Stomach (tissue), 9 donors: Measurements from ENCODE around the gene ANKRD42. TPM values are rescaled to one million over a fixed set of nuclear protein-coding genes. Genes with fewer than 3 reads are reported as not detected.

Experiments
- DNase-seq, 2 donors: peaks; one replicate each; pipeline versions ENCODE4 v3.0.0 to v3.0.0-alpha.2; 2013 to 2019
- H3K27ac ChIP-seq, 5 donors: fragments of 200-600 bp in 4 of 5; sonication (generic) in 4 of 5; one replicate each; pipeline ENCODE4 v1.5.1; 2013 to 2019; ENCODE audit warnings: mild to moderate bottlenecking in 1 of 5, moderate library complexity in 1 of 5
- H3K27me3 ChIP-seq, 3 donors: fragments of 200-600 bp; sonication (generic); one replicate each; pipeline ENCODE4 v1.5.1; 2017 to 2019; ENCODE audit warnings: mixed run types in 1 of 3
- H3K36me3 ChIP-seq, 4 donors: fragments of 200-600 bp; sonication (generic); 1 replicate in 3 of 4; 2 replicates in 1 of 4; pipeline ENCODE4 v1.5.1; 2016 to 2019
- H3K4me1 ChIP-seq, 4 donors: fragments of 200-600 bp; sonication (generic); one replicate each; pipeline ENCODE4 v1.5.1; 2016 to 2019
- H3K4me3 ChIP-seq, 4 donors: fragments of 200-600 bp; sonication (generic) in 3 of 4; one replicate each; pipeline ENCODE4 v1.5.1; 2016 to 2019; ENCODE audit warnings: mild to moderate bottlenecking in 1 of 4
- H3K9me3 ChIP-seq, 4 donors: fragments of 200-600 bp; sonication (generic); one replicate each; pipeline ENCODE4 v1.5.1; 2016 to 2019
- CTCF ChIP-seq, 7 experiments: fragments of 450-650 bp in 4 of 7; fragments of 200-600 bp in 3 of 7; sonication (generic) in 3 of 7; IDR thresholded peaks; one replicate each; pipeline ENCODE4 v1.5.1; 2016 to 2019; ENCODE audit warnings: antibody characterized with exemption in 7 of 7, control low read depth in 2 of 7, mild to moderate bottlenecking in 1 of 7
- EP300 ChIP-seq: sonication (generic); formaldehyde crosslinking; IDR thresholded peaks from one replicate; pipeline ENCODE4 v1.6.1; 2017; ENCODE audit warnings: antibody characterized with exemption
- POLR2A ChIP-seq, 4 donors: fragments of 450-650 bp; IDR thresholded peaks; one replicate each; pipeline ENCODE4 v1.6.1; 2016; ENCODE audit warnings: antibody characterized with exemption in 4 of 4, control low read depth in 2 of 4, mild to moderate bottlenecking in 1 of 4, moderate library complexity in 1 of 4
- POLR2AphosphoS5 ChIP-seq, 3 donors: sonication (generic); formaldehyde crosslinking; IDR thresholded peaks; one replicate each; pipeline ENCODE4 v1.6.1; 2016; ENCODE audit warnings: antibody characterized with exemption in 3 of 3
- WGBS, 5 donors: extraction: QIAGEN DNeasy Blood & Tissue Kit in 3 of 5; methylation state at CpG; one replicate each; pipeline versions ENCODE4 v1.1.5 to v1.1.7; 2013 to 2018; 5-methylcytosine and 5-hydroxymethylcytosine counted together
- intact Hi-C: fragments of 100-400 bp; cut with DNase I; formaldehyde crosslinking; loops from one replicate; pipeline ENCODE4 v1.15.1; 2023; ENCODE audit warnings: low total_unique reads
- polyA plus RNA-seq, 3 donors: library from polyadenylated mRNA; stranded (reverse); fragments of 200-250 nt; gene quantifications; one replicate each; pipeline ENCODE4 v1.2.3, GENCODE V29; 2013
- total RNA-seq, 5 donors: library from RNA; depleted of rRNA; stranded (reverse); fragments of >200 nt; gene quantifications; one replicate each; pipeline versions ENCODE4 v1.1.0 to v1.2.3, GENCODE V29; 2014 to 2016
- donor health status: healthy with polysubstance abuse.
- donor health status: Bipolar disorder and iron deficiency.
- donor health status: healthy.

Gene ANKRD42
- total and polyA plus RNA-seq, 8 donors: 0.87 to 21.0 (median 4.9) TPM

- intact Hi-C loops: no loop called here
- DNase-seq: no peak
- no peaks in the 10 kb centered on the region for H3K4me1 ChIP-seq
- no peak overlapping the region for H3K27ac ChIP-seq
- TF ChIP-seq POLR2A (IDR thresholded peaks at IDR 0.05): no peak
- TF ChIP-seq CTCF (IDR thresholded peaks at IDR 0.05): no peak
- no peak for TF ChIP-seq POLR2AphosphoS5 (IDR thresholded peaks at IDR 0.05)
- no peak for TF ChIP-seq EP300
- no peaks in the 10 kb centered on the region for H3K27me3 ChIP-seq
- no peaks in the 10 kb centered on the region for H3K36me3 ChIP-seq
- no peaks in the 10 kb centered on the region for H3K9me3 ChIP-seq
- no peak overlapping the region for H3K4me3 ChIP-seq
These were observed 28.2 kb downstream of the ANKRD42 start for GRCh38 chr11:83221694-83222093.

GRCh38 chr11:83222499-83222898, 29.0 kb downstream of the ANKRD42 start:
- Histone ChIP-seq H3K27ac (no peak overlapping the region), H3K4me1 (no peaks in the 10 kb centered on the region), H3K36me3 (no peaks in the 10 kb centered on the region), H3K4me3 (no peak overlapping the region), H3K9me3 (no peaks in the 10 kb centered on the region), H3K27me3 (no peaks in the 10 kb centered on the region)
- intact Hi-C loops: no loop called here
- no peak for DNase-seq
- no peak for TF ChIP-seq EP300
- 93 to 100% (median 97%) methylated on average over 1 of the region's 1 CpG for WGBS, 5 donors

- Histone ChIP-seq H3K4me1 (no peaks in the 10 kb centered on the region), H3K4me3 (no peak overlapping the region), H3K36me3 (peaks cover 0 to 3% (median 0%) of the 10 kb centered on the region in 4 donors), H3K27ac (no peak overlapping the region), H3K9me3 (no peaks in the 10 kb centered on the region), H3K27me3 (no peaks in the 10 kb centered on the region)
- TF ChIP-seq CTCF (IDR thresholded peaks at IDR 0.05) (no peak), EP300 (no peak), POLR2A (IDR thresholded peaks at IDR 0.05) (no peak), POLR2AphosphoS5 (IDR thresholded peaks at IDR 0.05) (no peak)
- intact Hi-C loops: no loop called here
- DNase-seq: no peak
- 91 to 98% (median 94%) methylated on average over 2 of the region's 2 CpGs for WGBS, 5 donors
These were observed 29.9 kb downstream of the ANKRD42 start for GRCh38 chr11:83223457-83223856.

GRCh38 chr11:83235825-83236224, 42.3 kb downstream of the ANKRD42 start:
- Histone ChIP-seq H3K27me3 (no peaks in the 10 kb centered on the region), H3K36me3 (peaks cover 0 to 2% (median 0%) of the 10 kb centered on the region in 4 donors), H3K4me3 (no peak overlapping the region), H3K27ac (no peak overlapping the region), H3K9me3 (no peaks in the 10 kb centered on the region), H3K4me1 (peaks cover 0 to 12% (median 0%) of the 10 kb centered on the region in 4 donors)
- WGBS, 5 donors: 26 to 45% (median 33%) methylated on average over 1 of the region's 1 CpG
- no peak for DNase-seq
- TF ChIP-seq POLR2AphosphoS5 (IDR thresholded peaks at IDR 0.05) (no peak), CTCF (IDR thresholded peaks at IDR 0.05) (no peak), POLR2A (IDR thresholded peaks at IDR 0.05) (no peak), EP300 (no peak)
- intact Hi-C loops: no loop called here

- 36 to 62% (median 52%) methylated on average over 3 of the region's 3 CpGs for WGBS, 5 donors
- H3K36me3 ChIP-seq: no peaks in the 10 kb centered on the region
- TF ChIP-seq POLR2AphosphoS5 (IDR thresholded peaks at IDR 0.05): no peak
- TF ChIP-seq CTCF (IDR thresholded peaks at IDR 0.05): no peak
- no peak for TF ChIP-seq EP300
- no peak for TF ChIP-seq POLR2A (IDR thresholded peaks at IDR 0.05)
- H3K4me3 ChIP-seq: no peak overlapping the region
- peaks cover 0 to 18% (median 0%) of the 10 kb centered on the region in 4 donors for H3K4me1 ChIP-seq
- DNase-seq: peak in 1 of 2 donors; percentile 23
- H3K27me3 ChIP-seq: no peaks in the 10 kb centered on the region
- no peaks in the 10 kb centered on the region for H3K9me3 ChIP-seq
- intact Hi-C loops: no loop called here
- no peak overlapping the region for H3K27ac ChIP-seq
These were observed 44.6 kb downstream of the ANKRD42 start for GRCh38 chr11:83238111-83238510.
